Measurements from ENCODE around the gene SLC4A2.

The SLC4A2 gene

DNA sequence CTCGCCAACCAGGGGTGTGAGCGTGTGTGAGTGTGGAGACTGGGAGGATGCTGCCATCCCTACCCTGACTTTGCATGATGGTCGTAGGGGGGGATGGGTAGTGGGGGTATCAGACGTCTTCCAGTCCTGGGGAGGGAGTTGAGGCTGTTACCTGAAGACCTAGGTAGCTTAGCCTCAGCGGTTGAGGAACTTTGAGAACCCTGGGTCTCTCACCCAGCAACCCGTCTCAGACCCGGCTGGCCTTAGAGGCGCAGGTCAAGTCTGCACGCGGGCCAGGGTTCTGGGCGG lies 2.7 kb downstream of the SLC4A2 start:
- no peak for DNase-seq (ENCODE audit: low read depth in 2 of 2, low spot score in 1 of 2)

DNA sequence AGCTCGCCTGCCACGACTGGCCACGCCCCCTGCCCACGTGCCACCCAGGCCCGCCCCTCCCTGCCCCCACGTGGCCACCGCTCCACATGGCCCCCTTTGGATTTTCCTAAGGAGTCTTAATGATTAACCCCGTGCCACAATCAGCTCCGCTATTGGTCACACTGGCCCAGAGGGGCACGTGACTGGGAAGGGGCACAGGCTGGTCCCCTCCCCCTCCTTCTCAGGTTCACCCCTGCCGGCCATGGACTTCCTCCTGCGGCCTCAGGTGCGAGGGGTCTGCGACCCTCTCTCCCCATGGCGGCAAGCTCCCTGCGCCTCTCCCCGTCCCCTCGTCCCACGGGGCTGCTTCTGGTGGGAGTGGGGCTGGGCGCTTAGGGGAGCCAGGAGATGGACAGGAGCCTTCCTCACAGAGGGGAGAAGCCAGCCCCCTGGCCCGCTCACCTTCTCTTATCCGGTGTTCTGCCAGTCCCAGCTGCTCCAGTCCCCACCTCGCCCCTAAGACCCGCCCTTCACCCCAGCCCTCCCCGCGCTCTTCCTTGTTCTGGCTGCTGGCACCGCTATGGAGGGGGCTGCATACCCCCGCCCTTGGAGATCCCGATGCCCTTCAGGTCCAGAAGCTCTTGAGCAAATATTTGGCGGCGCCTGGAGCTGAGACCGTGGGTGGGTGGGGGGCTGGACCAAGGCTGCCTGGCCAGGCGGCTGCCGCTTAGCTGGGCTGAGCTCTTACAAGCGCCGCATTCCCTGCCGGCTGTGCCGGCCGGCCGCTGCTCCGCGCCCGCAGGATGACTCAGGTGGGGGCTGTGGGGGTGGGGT lies 3.2 kb downstream of the SLC4A2 start:
- DNase-seq (ENCODE audit: low read depth in 2 of 2, low spot score in 1 of 2): no peak

DNA sequence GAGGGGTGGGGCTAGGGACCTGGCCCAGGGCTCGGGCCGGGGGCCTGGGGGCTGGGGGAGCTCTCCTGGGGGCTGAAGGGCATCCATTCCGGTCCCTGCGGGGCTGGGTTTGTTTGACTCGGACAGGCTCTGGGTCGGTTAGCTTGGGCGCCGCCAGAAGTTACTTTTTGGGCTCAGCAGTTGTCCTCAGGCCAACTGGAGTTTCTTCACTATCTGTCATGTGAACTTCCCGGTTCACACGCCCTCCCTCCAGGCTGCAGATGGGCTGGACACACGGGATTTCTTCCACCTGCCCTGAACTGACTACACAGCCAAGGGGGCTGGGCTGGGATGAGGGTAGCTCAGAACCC lies 3.8 kb downstream of the SLC4A2 start:
- no peak for DNase-seq (ENCODE audit: low read depth in 2 of 2, low spot score in 1 of 2)

GRCh38 chr7:151064454-151064853 lies 5.1 kb downstream of the SLC4A2 start:
- no peak for DNase-seq (ENCODE audit: low read depth in 2 of 2, low spot score in 1 of 2)

DNA sequence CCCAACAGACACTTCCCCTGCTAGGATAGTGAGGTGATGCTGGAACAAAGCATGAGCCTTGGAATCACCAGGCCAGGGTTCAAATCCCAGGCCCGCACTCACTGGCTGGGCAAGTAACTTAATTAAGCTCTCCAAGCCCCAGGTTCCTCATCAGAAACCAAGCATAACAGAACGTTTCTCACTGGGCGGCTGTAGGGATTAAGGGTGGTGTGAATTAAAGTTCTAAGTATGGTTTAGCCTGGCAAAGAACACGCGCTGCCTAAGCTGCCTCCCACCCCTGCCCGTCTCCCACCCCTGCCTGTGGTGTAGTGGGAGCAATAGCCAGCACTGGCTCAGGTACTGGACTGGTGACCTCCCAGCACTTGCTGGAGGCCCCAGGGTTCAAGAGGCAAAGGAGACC lies 5.6 kb downstream of the SLC4A2 start:
- no peak for DNase-seq (ENCODE audit: low read depth in 2 of 2, low spot score in 1 of 2)

GRCh38 chr7:151065516-151065915 lies 6.1 kb downstream of the SLC4A2 start:
- DNase-seq (ENCODE audit: low read depth in 2 of 2, low spot score in 1 of 2): no peak

DNA sequence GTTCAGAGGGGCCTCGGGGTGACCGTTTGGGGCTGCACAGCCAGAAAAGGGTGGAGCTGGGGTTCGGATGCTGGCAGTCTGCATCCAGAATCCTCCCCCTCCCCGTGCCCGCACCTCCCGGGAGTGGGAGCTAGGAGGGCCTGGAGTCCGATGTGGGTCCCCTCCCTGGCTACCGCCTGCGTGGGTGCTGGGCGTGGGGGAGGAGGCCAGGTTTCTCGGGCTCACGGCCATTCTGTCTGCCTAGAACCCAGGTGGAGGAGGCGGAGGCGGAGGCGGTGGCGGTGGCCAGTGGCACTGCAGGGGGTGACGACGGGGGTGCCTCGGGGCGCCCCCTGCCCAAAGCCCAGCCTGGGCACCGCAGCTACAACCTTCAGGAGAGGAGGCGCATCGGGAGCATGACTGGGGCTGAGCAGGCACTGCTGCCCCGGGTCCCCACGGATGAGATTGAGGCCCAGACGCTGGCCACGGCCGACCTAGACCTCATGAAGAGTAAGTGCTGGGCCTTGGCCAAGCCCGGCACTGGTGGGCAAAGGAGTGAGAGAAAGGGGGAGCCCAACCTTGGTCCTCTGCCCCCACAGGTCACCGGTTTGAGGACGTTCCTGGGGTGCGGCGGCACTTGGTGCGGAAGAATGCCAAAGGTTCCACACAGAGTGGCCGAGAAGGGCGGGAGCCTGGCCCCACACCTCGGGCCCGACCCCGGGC lies 7.0 kb downstream of the SLC4A2 start:
- DNase-seq (ENCODE audit: low read depth in 2 of 2, low spot score in 1 of 2): no peak

GRCh38 chr7:151068069-151068773 lies 8.8 kb downstream of the SLC4A2 start:
- no peak for DNase-seq (ENCODE audit: low read depth in 2 of 2, low spot score in 1 of 2)

DNA sequence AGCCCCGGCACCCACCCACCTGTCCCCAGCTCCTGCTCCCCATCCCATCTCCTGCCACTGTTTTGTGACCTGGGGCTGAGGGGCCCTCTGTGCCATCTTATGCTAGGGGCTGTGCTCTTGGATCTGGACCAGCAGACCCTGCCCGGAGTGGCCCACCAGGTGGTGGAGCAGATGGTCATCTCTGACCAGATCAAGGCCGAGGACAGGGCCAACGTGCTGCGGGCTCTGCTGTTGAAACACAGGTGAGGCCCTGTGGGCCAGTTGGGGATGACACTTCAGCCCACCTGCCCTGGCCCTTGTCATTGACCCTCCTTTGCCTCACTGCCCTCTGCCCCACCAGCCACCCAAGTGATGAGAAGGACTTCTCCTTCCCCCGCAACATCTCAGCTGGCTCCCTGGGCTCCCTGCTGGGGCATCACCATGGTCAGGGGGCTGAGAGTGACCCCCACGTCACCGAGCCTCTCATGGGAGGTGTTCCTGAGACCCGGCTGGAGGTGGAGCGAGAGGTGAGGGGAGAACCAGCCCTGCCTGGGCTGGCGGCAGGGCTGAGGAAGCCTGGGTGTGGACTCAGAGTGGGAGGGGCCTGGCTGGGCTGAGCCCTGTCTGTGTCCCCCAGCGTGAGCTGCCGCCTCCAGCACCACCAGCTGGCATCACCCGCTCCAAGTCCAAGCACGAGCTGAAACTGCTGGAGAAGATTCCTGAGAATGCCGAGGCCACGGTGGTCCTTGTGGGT lies 10.6 kb downstream of the SLC4A2 start:
- no peak for DNase-seq (ENCODE audit: low read depth in 2 of 2, low spot score in 1 of 2)

- no peak for DNase-seq (ENCODE audit: low read depth in 2 of 2, low spot score in 1 of 2)
Observed at GRCh38 chr7:151070574-151070960, 11.2 kb downstream of the SLC4A2 start.

DNA sequence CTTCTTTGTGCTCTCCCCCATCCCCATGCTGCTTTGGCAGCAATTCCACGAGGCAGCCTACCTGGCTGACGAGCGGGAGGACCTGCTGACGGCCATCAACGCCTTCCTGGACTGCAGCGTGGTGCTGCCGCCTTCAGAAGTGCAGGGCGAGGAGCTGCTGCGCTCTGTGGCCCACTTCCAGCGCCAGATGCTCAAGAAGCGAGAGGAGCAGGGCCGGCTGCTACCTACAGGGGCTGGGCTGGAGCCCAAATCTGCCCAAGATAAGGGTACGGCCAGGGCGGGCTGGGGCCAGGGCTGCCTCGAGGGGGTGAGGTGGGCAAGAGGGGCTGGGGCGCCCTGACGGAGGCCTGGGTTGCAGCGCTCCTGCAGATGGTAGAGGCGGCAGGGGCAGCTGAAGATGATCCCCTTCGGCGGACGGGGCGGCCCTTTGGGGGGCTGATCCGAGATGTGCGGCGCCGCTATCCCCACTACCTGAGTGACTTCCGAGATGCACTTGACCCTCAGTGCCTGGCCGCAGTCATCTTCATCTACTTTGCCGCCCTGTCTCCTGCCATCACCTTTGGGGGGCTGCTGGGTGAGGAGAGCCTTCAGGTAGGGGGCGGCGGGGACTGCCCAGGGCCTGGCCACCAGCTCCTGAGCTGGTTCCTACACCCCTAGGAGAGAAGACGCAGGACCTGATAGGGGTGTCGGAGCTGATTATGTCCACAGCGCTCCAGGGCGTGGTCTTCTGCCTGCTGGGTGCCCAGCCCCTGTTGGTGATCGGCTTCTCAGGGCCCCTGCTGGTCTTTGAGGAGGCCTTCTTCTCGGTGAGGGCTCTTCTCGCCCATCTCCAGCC lies 11.9 kb downstream of the SLC4A2 start:
- no peak for DNase-seq (ENCODE audit: low read depth in 2 of 2, low spot score in 1 of 2)

- no peak for DNase-seq (ENCODE audit: low read depth in 2 of 2, low spot score in 1 of 2)
Observed at GRCh38 chr7:151073990-151074389, 14.6 kb downstream of the SLC4A2 start.

DNA sequence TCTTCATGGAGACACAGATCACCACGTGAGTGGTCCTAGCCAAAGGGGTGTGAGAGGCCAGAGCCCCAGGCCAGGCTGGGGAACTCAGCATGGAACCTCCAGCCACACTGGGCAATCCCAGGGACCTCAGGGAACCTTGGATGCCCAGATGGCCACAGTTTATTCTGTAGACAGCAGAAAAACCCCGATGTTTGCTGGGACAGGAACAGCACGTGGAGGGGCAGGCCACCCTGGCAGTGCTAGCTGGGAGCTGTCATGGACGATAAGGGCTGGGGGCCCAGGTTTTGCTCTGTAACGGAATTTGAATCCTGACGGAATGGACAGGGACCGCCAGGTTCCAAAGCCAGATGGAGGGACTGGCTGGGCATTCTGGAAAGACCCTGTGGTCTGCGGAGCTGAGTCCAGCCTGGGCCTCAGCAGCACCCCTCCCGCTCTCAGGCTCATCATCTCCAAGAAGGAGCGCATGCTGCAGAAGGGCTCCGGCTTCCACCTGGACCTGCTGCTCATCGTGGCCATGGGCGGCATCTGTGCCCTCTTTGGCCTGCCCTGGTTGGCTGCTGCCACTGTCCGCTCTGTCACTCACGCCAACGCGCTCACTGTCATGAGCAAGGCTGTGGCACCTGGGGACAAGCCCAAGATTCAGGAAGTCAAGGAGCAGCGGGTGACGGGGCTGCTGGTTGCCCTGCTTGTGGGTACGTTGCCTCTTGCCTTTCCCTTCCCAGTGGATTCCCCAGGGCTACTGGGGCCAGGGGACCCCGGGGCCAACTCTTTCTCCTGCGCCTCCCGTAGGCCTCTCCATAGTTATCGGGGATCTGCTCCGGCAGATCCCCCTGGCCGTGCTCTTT lies 15.7 kb downstream of the SLC4A2 start:
- DNase-seq (ENCODE audit: low read depth in 2 of 2, low spot score in 1 of 2): no peak

- DNase-seq (ENCODE audit: low read depth in 2 of 2, low spot score in 1 of 2): no peak
Observed at GRCh38 chr7:151075662-151075971, 16.2 kb downstream of the SLC4A2 start.

- DNase-seq (ENCODE audit: low read depth in 2 of 2, low spot score in 1 of 2): no peak
Observed at GRCh38 chr7:151075978-151076426, 16.6 kb downstream of the SLC4A2 start.

DNA sequence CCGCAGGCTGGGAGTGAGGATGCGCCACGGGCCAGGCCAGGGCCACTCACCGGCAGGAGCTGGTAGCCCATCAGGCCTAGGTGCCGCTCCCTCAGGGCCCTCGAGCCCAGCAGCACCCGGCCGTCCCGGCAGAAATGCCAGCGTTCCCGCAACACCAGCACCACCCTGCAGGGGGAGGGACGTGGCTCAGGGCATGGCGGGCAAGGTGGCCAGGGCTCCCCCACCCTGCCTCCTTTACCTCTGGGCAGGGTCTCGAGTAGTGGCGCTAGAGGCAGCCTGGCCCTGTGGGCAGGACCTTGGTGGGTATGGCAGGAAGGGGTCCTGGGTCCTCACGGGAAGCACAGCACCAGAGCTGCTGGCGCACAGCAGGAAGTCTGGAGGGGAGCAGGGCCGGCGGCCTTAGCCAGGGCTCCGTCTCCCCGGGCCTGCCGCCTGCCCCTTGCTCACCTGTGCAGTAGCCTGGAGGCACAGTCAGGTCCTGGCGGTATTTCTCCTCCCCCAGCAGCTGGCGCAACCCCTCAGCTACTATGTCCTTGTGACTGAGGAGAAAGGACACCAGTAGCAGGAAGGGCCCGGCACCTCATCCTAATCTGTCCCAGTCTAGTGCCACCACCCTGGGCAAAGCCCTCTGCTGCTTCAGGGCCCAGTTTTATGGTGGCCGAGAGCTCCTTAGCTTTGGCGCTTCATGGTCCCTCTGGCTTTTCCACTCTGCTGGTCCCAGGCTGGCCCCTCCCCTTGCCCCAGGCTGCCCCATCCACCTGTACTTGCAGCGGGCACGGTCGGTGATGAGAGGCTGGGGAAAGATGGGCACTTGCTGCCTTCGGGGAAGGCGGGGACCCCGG lies 17.7 kb downstream of the SLC4A2 start:
- no peak for DNase-seq (ENCODE audit: low read depth in 2 of 2, low spot score in 1 of 2)

- no peak for DNase-seq (ENCODE audit: low read depth in 2 of 2, low spot score in 1 of 2)
Observed at GRCh38 chr7:151077705-151078232, 18.4 kb downstream of the SLC4A2 start.

DNA sequence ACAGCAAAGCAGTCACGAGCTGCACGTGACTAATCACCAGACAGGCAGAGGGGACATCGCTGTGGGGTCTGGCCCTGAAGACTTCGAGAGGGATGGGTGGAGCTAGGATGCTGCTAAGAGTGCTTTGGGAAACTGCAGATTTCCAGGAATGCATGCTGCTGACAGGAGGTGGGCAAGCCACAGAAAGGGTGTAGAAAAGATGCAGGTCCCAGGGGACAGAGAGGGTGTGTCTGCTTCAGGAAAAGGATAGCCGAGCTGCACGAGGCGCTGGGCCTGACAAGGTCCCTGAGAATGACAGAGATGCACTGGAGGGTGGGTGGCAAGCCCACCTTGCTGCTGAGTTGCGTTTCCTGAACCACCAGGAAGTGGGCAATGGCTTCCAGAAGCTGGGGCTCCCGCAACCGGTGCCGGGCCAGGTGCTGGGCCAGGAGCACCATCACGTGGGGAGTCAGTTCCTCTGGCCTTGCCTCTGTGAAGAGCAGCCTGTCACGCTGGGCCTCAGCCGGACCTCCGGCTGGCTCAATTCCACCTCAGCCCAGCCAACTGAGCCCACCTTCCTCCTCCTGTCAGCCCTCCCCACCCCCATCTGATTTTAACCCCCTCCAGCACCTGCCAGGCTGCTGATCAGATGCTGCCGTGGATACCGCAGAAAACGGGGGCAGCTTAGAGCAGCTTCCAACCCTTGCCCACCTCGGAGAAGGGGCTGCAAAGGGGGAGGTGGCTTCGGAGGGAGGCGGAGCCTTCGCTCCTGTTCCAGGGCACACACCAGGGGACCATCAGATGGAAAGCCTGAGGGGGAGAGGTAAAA lies 19.0 kb downstream of the SLC4A2 start:
- no peak for DNase-seq (ENCODE audit: low read depth in 2 of 2, low spot score in 1 of 2)
